Endothelial cell of umbilical vein (primary cell): ENCODE measurements around the gene CLDN7. TPM values are rescaled to one million over a fixed set of nuclear protein-coding genes. Genes with fewer than 3 reads are reported as not detected.

Source experiments
- BruUV-seq: library from RNA; stranded (reverse); fragments of 400-500 nt; replicated peaks from 2 replicates; lab custom pipeline; 2021; lab: Mats Ljungman, UMichigan
- CTCF ChIA-PET: fragments of 300-600, 350-600 bp; sonication (Branson Sonifier 250); formaldehyde crosslinking; loops from one replicate; lab custom pipeline; 2021; ENCODE audit warnings: antibody characterized with exemption, inconsistent platforms; lab: Charles Lee
- POLR2A ChIA-PET: fragments of 300-600, 350-600 bp; sonication (Branson Sonifier 250); formaldehyde crosslinking; loops from one replicate; lab custom pipeline; 2021; ENCODE audit warnings: antibody characterized with exemption, inconsistent platforms; lab: Charles Lee
- DNase-seq: peaks from one replicate; pipeline ENCODE4 v3.0.0-alpha.2; 2011; ENCODE audit warnings: low read depth, low spot score
- FAIRE-seq: peaks from 2 replicates; lab custom pipeline; 2011; peaks lifted over from hg19 to GRCh38; lab: Jason Lieb, UNC
- H2AFZ ChIP-seq: 2 replicates; pipeline ENCODE4 v1.6.0; 2012; ENCODE audit warnings: low read depth, low read length, control low read depth, inconsistent platforms
- H3K27ac ChIP-seq: 2 replicates; pipeline ENCODE4 v1.5.1; 2011; ENCODE audit warnings: low read depth, mild to moderate bottlenecking, control low read depth, low read length, moderate library complexity; ENCODE audit not compliant: insufficient read depth
- H3K27me3 ChIP-seq, 2 experiments: 2 replicates each; pipeline versions ENCODE4 v1.6.0 to v1.6.1; 2011; ENCODE audit warnings: low read length in 2 of 2, mixed read lengths in 1 of 2; ENCODE audit not compliant: control insufficient read depth in 2 of 2, insufficient read depth in 2 of 2
- H3K36me3 ChIP-seq, 2 experiments: 2 replicates in 1 of 2; 3 replicates in 1 of 2; pipeline ENCODE4 v1.5.1; 2011; ENCODE audit warnings: low read length in 2 of 2, mild to moderate bottlenecking in 1 of 2, moderate library complexity in 1 of 2; ENCODE audit not compliant: control insufficient read depth in 2 of 2, insufficient read depth in 2 of 2; ENCODE audit errors: extremely low read depth in 1 of 2
- H3K4me1 ChIP-seq: 3 replicates; pipeline ENCODE4 v1.5.1; 2011; ENCODE audit warnings: mild to moderate bottlenecking, low read length; ENCODE audit not compliant: control insufficient read depth, insufficient read depth; ENCODE audit errors: extremely low read depth
- H3K4me2 ChIP-seq: 2 replicates; pipeline ENCODE4 v1.6.1; 2011; ENCODE audit warnings: low read length, control low read depth, mixed read lengths; ENCODE audit not compliant: insufficient read depth
- H3K4me3 ChIP-seq, 3 experiments: fragments of 200-600 bp in 1 of 3; sonication (generic), shearing (Covaris generic) in 1 of 3; replicated peaks in 1 of 3; 2 replicates each; pipeline ENCODE4 v1.5.1; 2011 to 2016; ENCODE audit warnings: control low read depth in 3 of 3, low read length in 3 of 3, mild to moderate bottlenecking in 2 of 3, inconsistent platforms in 1 of 3, low read depth in 1 of 3, moderate library complexity in 1 of 3; ENCODE audit not compliant: insufficient read depth in 1 of 3
- H3K79me2 ChIP-seq: 2 replicates; pipeline ENCODE4 v1.6.0; 2012; ENCODE audit warnings: low read length, inconsistent platforms; ENCODE audit not compliant: control insufficient read depth, insufficient read depth
- H3K9ac ChIP-seq: replicated peaks from 2 replicates; pipeline ENCODE3; 2011; ENCODE audit warnings: low read length, control low read depth; ENCODE audit not compliant: insufficient read depth; ENCODE audit errors: extremely low read depth
- H3K9me1 ChIP-seq: replicated peaks from 3 replicates; pipeline ENCODE4 v1.6.0; 2011; ENCODE audit warnings: mild to moderate bottlenecking, low read length; ENCODE audit not compliant: control insufficient read depth, insufficient read depth; ENCODE audit errors: extremely low read depth
- H3K9me3 ChIP-seq: replicated peaks from 2 replicates; pipeline ENCODE4 v1.5.1; 2012; ENCODE audit warnings: low read length, inconsistent platforms; ENCODE audit not compliant: control insufficient read depth, insufficient read depth
- H4K20me1 ChIP-seq: replicated peaks from 2 replicates; pipeline ENCODE3; 2011; ENCODE audit warnings: mild to moderate bottlenecking, low read length; ENCODE audit not compliant: control insufficient read depth, insufficient read depth; ENCODE audit errors: extremely low read depth
- CTCF ChIP-seq, 2 donors: IDR thresholded peaks; 1 replicate in 1 of 2; 2 replicates in 1 of 2; pipeline ENCODE4 v1.5.1; 2011; ENCODE audit warnings: low read length in 2 of 2, mild to moderate bottlenecking in 2 of 2, moderate library complexity in 2 of 2, control low read depth in 1 of 2, inconsistent platforms in 1 of 2, low read depth in 1 of 2; ENCODE audit not compliant: insufficient read depth in 1 of 2; ENCODE audit errors: extremely low read depth in 1 of 2
- EZH2 ChIP-seq: IDR thresholded peaks from 2 replicates; pipeline ENCODE4 v1.6.1; 2012; ENCODE audit warnings: borderline replicate concordance, low read depth, mild to moderate bottlenecking, moderate library complexity, low read length, inconsistent platforms; ENCODE audit not compliant: severe bottlenecking
- FOS ChIP-seq: IDR thresholded peaks from 2 replicates; pipeline ENCODE4 v1.6.1; 2011; ENCODE audit warnings: mild to moderate bottlenecking, low read length, moderate library complexity, borderline replicate concordance; ENCODE audit not compliant: insufficient read depth
- GATA2 ChIP-seq: IDR thresholded peaks from 2 replicates; pipeline ENCODE4 v1.7.0; 2011; ENCODE audit warnings: low read depth, mild to moderate bottlenecking, moderate library complexity, mixed read lengths, low read length; ENCODE audit not compliant: insufficient read length, insufficient read depth
- JUN ChIP-seq: IDR thresholded peaks from 2 replicates; pipeline ENCODE4 v1.6.1; 2011; ENCODE audit warnings: borderline replicate concordance, low read depth; ENCODE audit not compliant: insufficient read length, insufficient read depth
- MAX ChIP-seq: IDR thresholded peaks from 2 replicates; pipeline ENCODE4 v1.6.1; 2011; ENCODE audit not compliant: insufficient read depth, insufficient read length
- MYC ChIP-seq: IDR thresholded peaks from one replicate; pipeline ENCODE4 v1.6.1; 2011; ENCODE audit warnings: mild to moderate bottlenecking, low read depth, low read length
- POLR2A ChIP-seq: IDR thresholded peaks from 2 replicates; pipeline ENCODE4 v1.6.1; 2012; ENCODE audit warnings: low read depth, mild to moderate bottlenecking, control low read depth, low read length
- POLR2AphosphoS5 ChIP-seq: IDR thresholded peaks from 2 replicates; pipeline ENCODE4 v1.6.1; 2012; ENCODE audit warnings: low read depth, mild to moderate bottlenecking, control low read depth, low read length, moderate library complexity; ENCODE audit not compliant: insufficient read depth
- dilution Hi-C: fragments of 300-500 bp; cut with MboI; formaldehyde crosslinking; loops from one replicate; pipeline ENCODE4 v1.15.0; 2019; ENCODE audit warnings: low sequenced_read_pairs; ENCODE audit not compliant: extremely low pct_ligation_motif_present
- intact Hi-C: fragments of 100-400 bp; cut with micrococcal nuclease; formaldehyde crosslinking; loops from one replicate; pipeline ENCODE4 v1.10.0; 2022
- polyA plus RNA-seq, 4 experiments: library from polyadenylated mRNA; depleted of rRNA in 3 of 4; stranded (reverse) in 3 of 4; unstranded in 1 of 4; fragments of >200 nt; gene quantifications; 2 replicates each; pipeline versions ENCODE4 v1.2.1 to v1.2.3, GENCODE V29; 2011 to 2012; ENCODE audit warnings: missing spikeins in 1 of 4
- total RNA-seq: library from RNA; stranded (reverse); gene quantifications from 2 replicates; pipeline ENCODE4 v1.2.3, GENCODE V29; 2021

The CLDN7 gene
- total and polyA plus RNA-seq, 2 donors (not counting 3 experiments of a cell fraction or from before 2014, with no cell fraction given): 25.4 to 25.7 TPM

GRCh38 chr17:7224661-7225111 lies 37.6 kb downstream of the CLDN7 start:
- FAIRE-seq (no peak), DNase-seq (no peak)
- Histone ChIP-seq H2AFZ (no peak overlapping the region), H4K20me1 (no peaks in the 10 kb centered on the region), H3K79me2 (peaks cover 2% of the 10 kb centered on the region), H3K36me3 (peaks cover 27 to 50% of the 10 kb centered on the region in 2 experiments), H3K4me3 (no peak overlapping the region), H3K4me1 (peaks cover 7% of the 10 kb centered on the region), H3K27ac (no peak overlapping the region), H3K27me3 (no peaks in the 10 kb centered on the region), H3K9me3 (no peaks in the 10 kb centered on the region), H3K4me2 (no peak overlapping the region), H3K9me1 (no peaks in the 10 kb centered on the region), H3K9ac (no peak overlapping the region)
- intact Hi-C loops (no loop called here), dilution Hi-C loops (no loop called here)
- POLR2A ChIA-PET: no interaction called here
- TSS peak; percentile 23 for BruUV-seq
- no peak for TF ChIP-seq MAX
- CTCF ChIA-PET: interaction anchor here (1.4 to 2.0 kb wide), 3 partner anchors 15 to 179 kb away, joined by 3 to 9 read pairs (median 4); partner anchors contain the start of gene PHF23

GRCh38 chr17:7224110-7224509 lies 38.2 kb downstream of the CLDN7 start:
- ChIA-PET POLR2A (no interaction called here), CTCF (interaction anchor here (1.4 to 2.0 kb wide), 3 partner anchors 15 to 178 kb away, joined by 3 to 9 read pairs (median 4); partner anchors contain the start of gene PHF23)
- peaks cover 2% of the 10 kb centered on the region for H3K79me2 ChIP-seq
- H2AFZ ChIP-seq: no peak overlapping the region
- H3K27me3 ChIP-seq: no peaks in the 10 kb centered on the region
- H3K9ac ChIP-seq: no peak overlapping the region
- TF ChIP-seq GATA2 (no peak), MYC (no peak), MAX (no peak), JUN (no peak), EZH2 (no peak), CTCF (IDR thresholded peaks at IDR 0.05; ENCODE audit: extremely low read depth in 1 of 2, insufficient read depth in 1 of 2, low read depth in 1 of 2, low read length in 2 of 2) (no peak), POLR2A (no peak), POLR2AphosphoS5 (no peak), FOS (no peak)
- H3K27ac ChIP-seq: no peak overlapping the region
- H3K4me2 ChIP-seq: no peak overlapping the region
- FAIRE-seq (no peak), DNase-seq (no peak)
- intact Hi-C loops (no loop called here), dilution Hi-C loops (no loop called here)
- H3K4me1 ChIP-seq: peaks cover 11% of the 10 kb centered on the region
- BruUV-seq: no TSS peak
- H3K4me3 ChIP-seq: no peak overlapping the region
- H3K9me1 ChIP-seq: no peaks in the 10 kb centered on the region
- no peaks in the 10 kb centered on the region for H4K20me1 ChIP-seq
- H3K36me3 ChIP-seq: peaks cover 24 to 44% of the 10 kb centered on the region in 2 experiments
- H3K9me3 ChIP-seq: no peaks in the 10 kb centered on the region
